HEK293 (cell line): ENCODE data around the gene TUBE1.

Experiments used
- KLF9 ChIP-seq: fragments of 450-650 bp; formaldehyde crosslinking; IDR thresholded peaks from 2 replicates; pipeline ENCODE4 v1.5.1; 2016; ENCODE audit warnings: missing biosample characterization, missing genetic modification characterization, low read depth
- ZNF621 ChIP-seq: fragments of 450-650 bp; formaldehyde crosslinking; IDR thresholded peaks from 2 replicates; pipeline ENCODE4 v1.5.1; 2017; ENCODE audit warnings: missing biosample characterization, missing genetic modification characterization
- TF ChIP-seq, protein P1 (sequence below): fragments of 450-650 bp; formaldehyde crosslinking; IDR thresholded peaks from 2 replicates; pipeline ENCODE4 v1.5.1; 2016; ENCODE audit warnings: missing biosample characterization, missing genetic modification characterization

DNA sequence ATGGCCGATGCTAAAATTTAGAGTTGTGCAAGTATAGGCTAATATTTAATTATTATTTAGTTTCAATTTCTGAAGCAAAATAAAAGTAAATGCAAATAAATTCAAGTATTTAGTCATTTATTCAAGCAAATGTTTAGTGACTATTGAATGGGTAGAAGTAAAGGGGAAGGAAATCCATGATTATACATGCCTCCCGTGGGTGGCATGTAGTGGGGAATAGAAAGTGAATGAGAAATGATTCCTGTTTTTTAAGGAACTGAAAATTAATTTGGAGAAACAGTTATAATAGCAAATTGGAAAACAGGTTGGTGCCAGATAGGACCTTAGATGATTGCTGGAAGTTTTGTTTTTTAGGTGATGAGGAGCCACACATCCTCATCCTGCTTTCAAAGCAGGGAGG is 35.5 kb upstream of the TUBE1 start:
- TF ChIP-seq KLF9 (tag by site-specific recombination) (no peak), ZNF621 (tag by site-specific recombination) (no peak)
- TF ChIP-seq, protein P1, sequence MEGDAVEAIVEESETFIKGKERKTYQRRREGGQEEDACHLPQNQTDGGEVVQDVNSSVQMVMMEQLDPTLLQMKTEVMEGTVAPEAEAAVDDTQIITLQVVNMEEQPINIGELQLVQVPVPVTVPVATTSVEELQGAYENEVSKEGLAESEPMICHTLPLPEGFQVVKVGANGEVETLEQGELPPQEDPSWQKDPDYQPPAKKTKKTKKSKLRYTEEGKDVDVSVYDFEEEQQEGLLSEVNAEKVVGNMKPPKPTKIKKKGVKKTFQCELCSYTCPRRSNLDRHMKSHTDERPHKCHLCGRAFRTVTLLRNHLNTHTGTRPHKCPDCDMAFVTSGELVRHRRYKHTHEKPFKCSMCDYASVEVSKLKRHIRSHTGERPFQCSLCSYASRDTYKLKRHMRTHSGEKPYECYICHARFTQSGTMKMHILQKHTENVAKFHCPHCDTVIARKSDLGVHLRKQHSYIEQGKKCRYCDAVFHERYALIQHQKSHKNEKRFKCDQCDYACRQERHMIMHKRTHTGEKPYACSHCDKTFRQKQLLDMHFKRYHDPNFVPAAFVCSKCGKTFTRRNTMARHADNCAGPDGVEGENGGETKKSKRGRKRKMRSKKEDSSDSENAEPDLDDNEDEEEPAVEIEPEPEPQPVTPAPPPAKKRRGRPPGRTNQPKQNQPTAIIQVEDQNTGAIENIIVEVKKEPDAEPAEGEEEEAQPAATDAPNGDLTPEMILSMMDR (tag by site-specific recombination) = no peak
